HCT116 (cell line): ENCODE data around the gene SPEF2.

Experiments
- JUND ChIP-seq: IDR thresholded peaks from 2 replicates; pipeline ENCODE4 v1.6.1; 2012
- POLR2A ChIP-seq: IDR thresholded peaks from 2 replicates; pipeline ENCODE4 v1.7.0; 2011; ENCODE audit warnings: borderline replicate concordance; ENCODE audit not compliant: insufficient read depth, insufficient read length; ENCODE audit errors: extremely low read depth
- ZFX ChIP-seq: fragments of 450-650 bp; IDR thresholded peaks from 2 replicates; pipeline ENCODE4 v1.6.1; 2017
- TF ChIP-seq, protein P1 (sequence below), 3 experiments: fragments of 200-600 bp in 1 of 3; sonication (generic) in 1 of 3; IDR thresholded peaks in 2 of 3; conservative IDR thresholded peaks in 1 of 3; 2 replicates each; pipeline ENCODE4 v1.5.1; 2012 to 2017; ENCODE audit warnings: low read depth in 2 of 3, low read length in 2 of 3, antibody characterized with exemption in 1 of 3, borderline replicate concordance in 1 of 3, control low read depth in 1 of 3, mild to moderate bottlenecking in 1 of 3, mixed read lengths in 1 of 3, mixed run types in 1 of 3, moderate library complexity in 1 of 3; ENCODE audit not compliant: insufficient read depth in 1 of 3

GRCh38 chr5:35847961-35848360, 230.3 kb downstream of the SPEF2 start:
- TF ChIP-seq ZFX (no peak), JUND (no peak), POLR2A (no peak)
- TF ChIP-seq, protein P1, sequence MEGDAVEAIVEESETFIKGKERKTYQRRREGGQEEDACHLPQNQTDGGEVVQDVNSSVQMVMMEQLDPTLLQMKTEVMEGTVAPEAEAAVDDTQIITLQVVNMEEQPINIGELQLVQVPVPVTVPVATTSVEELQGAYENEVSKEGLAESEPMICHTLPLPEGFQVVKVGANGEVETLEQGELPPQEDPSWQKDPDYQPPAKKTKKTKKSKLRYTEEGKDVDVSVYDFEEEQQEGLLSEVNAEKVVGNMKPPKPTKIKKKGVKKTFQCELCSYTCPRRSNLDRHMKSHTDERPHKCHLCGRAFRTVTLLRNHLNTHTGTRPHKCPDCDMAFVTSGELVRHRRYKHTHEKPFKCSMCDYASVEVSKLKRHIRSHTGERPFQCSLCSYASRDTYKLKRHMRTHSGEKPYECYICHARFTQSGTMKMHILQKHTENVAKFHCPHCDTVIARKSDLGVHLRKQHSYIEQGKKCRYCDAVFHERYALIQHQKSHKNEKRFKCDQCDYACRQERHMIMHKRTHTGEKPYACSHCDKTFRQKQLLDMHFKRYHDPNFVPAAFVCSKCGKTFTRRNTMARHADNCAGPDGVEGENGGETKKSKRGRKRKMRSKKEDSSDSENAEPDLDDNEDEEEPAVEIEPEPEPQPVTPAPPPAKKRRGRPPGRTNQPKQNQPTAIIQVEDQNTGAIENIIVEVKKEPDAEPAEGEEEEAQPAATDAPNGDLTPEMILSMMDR (IDR thresholded peaks at IDR 0.05 in 2 of 3, conservative IDR thresholded peaks at IDR 0.05 in 1 of 3; ENCODE audit: borderline replicate concordance in 1 of 3, insufficient read depth in 1 of 3, low read depth in 2 of 3, low read length in 2 of 3), result no peak
